ENCODE results near the gene SLC29A3. TPM values are rescaled to one million over a fixed set of nuclear protein-coding genes. Genes with fewer than 3 reads are reported as not detected.

Gene SLC29A3
- total and polyA plus RNA-seq, 10 of the 15 experiments (the other 5 are each of a cell fraction or from before 2014, with no cell fraction given): 1.5 to 4.0 (median 2.7) TPM

GRCh38 chr10:71402005-71402404 lies 82.9 kb downstream of the SLC29A3 start:
- H4K20me1 ChIP-seq (ENCODE audit: control insufficient read depth, insufficient read depth): no peaks in the 10 kb centered on the region
- no peak overlapping the region for H3K9ac ChIP-seq (ENCODE audit: control insufficient read depth, insufficient read depth, low read length)
- RAD21 ChIA-PET (ENCODE audit: unreplicated experiment): no interaction called here
- FAIRE-seq: no peak
- no peaks in the 10 kb centered on the region for H3K4me1 ChIP-seq (ENCODE audit: control insufficient read depth, insufficient read depth, low read length)
- POLR2A ChIA-PET: no interaction called here
- no peak overlapping the region for H3K4me3 ChIP-seq
- peaks cover 14 to 18% of the 10 kb centered on the region in 2 experiments for H3K27me3 ChIP-seq (replicated peaks in 1 of 2; ENCODE audit: control insufficient read depth in 2 of 2, insufficient read depth in 2 of 2, low read length in 1 of 2)
- TF ChIP-seq ELK1 (IDR thresholded peaks at IDR 0.05; ENCODE audit: low read depth, low read length): no peak
- TF ChIP-seq JUNB (IDR thresholded peaks at IDR 0.05): no peak
- in situ Hi-C loops (cut with MboI) (no loop called here), intact Hi-C loops (cut with micrococcal nuclease; ENCODE audit: unreplicated experiment) (no loop called here)
- ATAC-seq: no peak
- H2AFZ ChIP-seq (ENCODE audit: control insufficient read depth, low read depth, low read length): no peak overlapping the region
- BruUV-seq (replicated peaks): no TSS peak
- no peak for DNase-seq (ENCODE audit: low read depth, low spot score)
- 42% methylated on average over 7 of the region's 7 CpGs for WGBS (ENCODE audit: insufficient coverage, insufficient replicate concordance, low lambda C conversion rate, missing lambda C conversion rate)
- SMC1A ChIA-PET (ENCODE audit: uncharacterized antibody, unreplicated experiment): interaction anchor here (0.9 kb wide), 1 partner anchor 83 kb away, joined by 3 read pairs; the partner anchor contains the start of gene SLC29A3
- H3K36me3 ChIP-seq (ENCODE audit: control insufficient read depth in 2 of 2, insufficient read depth in 2 of 2, low read length in 1 of 2): no peaks in the 10 kb centered on the region
- CTCF ChIA-PET: no interaction called here
- no peak overlapping the region for H3K27ac ChIP-seq (ENCODE audit: control insufficient read depth, insufficient read depth)
- H3K9me3 ChIP-seq (replicated peaks; ENCODE audit: control insufficient read depth, insufficient read depth, low read length): no peaks in the 10 kb centered on the region
- H3K4me2 ChIP-seq (ENCODE audit: control insufficient read depth, insufficient read depth): no peak overlapping the region
- no peaks in the 10 kb centered on the region for H3K79me2 ChIP-seq (ENCODE audit: control insufficient read depth, insufficient read depth, low read length)

- H3K4me1 ChIP-seq (ENCODE audit: control insufficient read depth, insufficient read depth, low read length): no peaks in the 10 kb centered on the region
- H3K27me3 ChIP-seq (replicated peaks in 1 of 2; ENCODE audit: control insufficient read depth in 2 of 2, insufficient read depth in 2 of 2, low read length in 1 of 2): peaks cover 8 to 9% of the 10 kb centered on the region in 2 experiments
- H3K4me2 ChIP-seq (ENCODE audit: control insufficient read depth, insufficient read depth): no peak overlapping the region
- no peak overlapping the region for H3K27ac ChIP-seq (ENCODE audit: control insufficient read depth, insufficient read depth)
- H3K9me3 ChIP-seq (replicated peaks; ENCODE audit: control insufficient read depth, insufficient read depth, low read length): no peaks in the 10 kb centered on the region
- intact Hi-C loops (cut with micrococcal nuclease; ENCODE audit: unreplicated experiment): no loop called here
- H3K4me3 ChIP-seq: no peak overlapping the region
- ChIA-PET CTCF (no interaction called here), RAD21 (ENCODE audit: unreplicated experiment) (no interaction called here), SMC1A (ENCODE audit: uncharacterized antibody, unreplicated experiment) (interaction anchor here (1.3 kb wide), 1 partner anchor 14 kb away, joined by 3 read pairs; no protein-coding TSS in a partner anchor), POLR2A (no interaction called here)
- H4K20me1 ChIP-seq (ENCODE audit: control insufficient read depth, insufficient read depth): no peaks in the 10 kb centered on the region
- no TSS peak for BruUV-seq (replicated peaks)
- DNase-seq (ENCODE audit: low read depth, low spot score) (no peak), FAIRE-seq (no peak), ATAC-seq (no peak)
- H3K9ac ChIP-seq (ENCODE audit: control insufficient read depth, insufficient read depth, low read length): no peak overlapping the region
- H3K79me2 ChIP-seq (ENCODE audit: control insufficient read depth, insufficient read depth, low read length): no peaks in the 10 kb centered on the region
- no peak overlapping the region for H2AFZ ChIP-seq (ENCODE audit: control insufficient read depth, low read depth, low read length)
- H3K36me3 ChIP-seq (ENCODE audit: control insufficient read depth in 2 of 2, insufficient read depth in 2 of 2, low read length in 1 of 2): no peaks in the 10 kb centered on the region
- 41% methylated on average over 13 of the region's 13 CpGs for WGBS (ENCODE audit: insufficient coverage, insufficient replicate concordance, low lambda C conversion rate, missing lambda C conversion rate)
- in situ Hi-C loops (cut with MboI): no loop called here
- TF ChIP-seq EZH2 (IDR thresholded peaks at IDR 0.05; ENCODE audit: borderline replicate concordance, control insufficient read depth, low read depth, low read length) (no peak), ELK1 (IDR thresholded peaks at IDR 0.05; ENCODE audit: low read depth, low read length) (no peak), BACH1 (IDR thresholded peaks at IDR 0.05; ENCODE audit: borderline replicate concordance) (no peak), CREB1 (IDR thresholded peaks at IDR 0.05; ENCODE audit: low read depth) (no peak), POLR2AphosphoS2 (IDR thresholded peaks at IDR 0.05; ENCODE audit: low read depth, low read length) (no peak), YY1 (IDR thresholded peaks at IDR 0.05; ENCODE audit: low read depth, low read length) (no peak), FOS (IDR thresholded peaks at IDR 0.05; ENCODE audit: borderline replicate concordance, extremely low read depth, insufficient read length) (no peak), MEF2B (IDR thresholded peaks at IDR 0.05; ENCODE audit: partially characterized antibody, poor library complexity, severe bottlenecking) (no peak), CEBPB (IDR thresholded peaks at IDR 0.05; ENCODE audit: borderline replicate concordance in 1 of 2, low read depth in 2 of 2, low read length in 2 of 2) (no peak)
These were observed 85.6 kb downstream of the SLC29A3 start for GRCh38 chr10:71404503-71405295.

Data from GM12878 (cell line).